Adrenal gland (tissue), 12 donors: ENCODE results near the gene ZNF621. TPM values are rescaled to one million over a fixed set of nuclear protein-coding genes. Genes with fewer than 3 reads are reported as not detected.

Experiments used
- DNase-seq, 7 donors: peaks; one replicate each; pipeline ENCODE4 v3.0.0-alpha.2; 2019 to 2020
- H3K27ac ChIP-seq, 5 donors: fragments of 200-600 bp; sonication (generic) in 4 of 5; 1 replicate in 3 of 5; 2 replicates in 2 of 5; pipeline versions ENCODE4 v1.5.1 to v1.8.0; 2016 to 2020; ENCODE audit warnings: mild to moderate bottlenecking in 1 of 5
- H3K27me3 ChIP-seq: fragments of 200-600 bp; 2 replicates; pipeline ENCODE4 v1.8.0; 2021
- H3K36me3 ChIP-seq, 2 donors: fragments of 200-600 bp; replicated peaks in 1 of 2; 1 replicate in 1 of 2; 2 replicates in 1 of 2; pipeline versions ENCODE4 v1.5.1 to v1.8.0; 2018 to 2022
- H3K4me1 ChIP-seq, 2 donors: fragments of 200-600 bp; replicated peaks in 1 of 2; 1 replicate in 1 of 2; 2 replicates in 1 of 2; pipeline versions ENCODE4 v1.5.1 to v1.8.0; 2018 to 2021
- H3K4me3 ChIP-seq, 4 donors: fragments of 200-600 bp; sonication (generic) in 3 of 4; one replicate each; pipeline ENCODE4 v1.5.1; 2016 to 2018
- H3K9me3 ChIP-seq, 3 donors: fragments of 200-600 bp; sonication (generic) in 1 of 3; replicated peaks in 1 of 3; 1 replicate in 2 of 3; 2 replicates in 1 of 3; pipeline versions ENCODE4 v1.5.1 to v1.8.0; 2016 to 2021
- CTCF ChIP-seq, 6 experiments: fragments of 450-650 bp in 4 of 6; fragments of 200-600 bp in 2 of 6; sonication (generic) in 1 of 6; IDR thresholded peaks; 1 replicate in 5 of 6; 2 replicates in 1 of 6; pipeline versions ENCODE4 v1.5.1 to v1.8.0; 2016 to 2021; ENCODE audit warnings: antibody characterized with exemption in 6 of 6, mild to moderate bottlenecking in 2 of 6, moderate library complexity in 1 of 6
- POLR2A ChIP-seq, 2 donors: fragments of 450-650 bp; IDR thresholded peaks; one replicate each; pipeline ENCODE4 v1.6.1; 2017; ENCODE audit warnings: antibody characterized with exemption in 2 of 2, mild to moderate bottlenecking in 2 of 2, moderate library complexity in 1 of 2
- WGBS, 4 donors: extraction: QIAGEN DNeasy Blood & Tissue Kit in 2 of 4; methylation state at CpG; one replicate each; pipeline versions ENCODE4 v1.1.5 to v1.1.7; 2013 to 2017; 5-methylcytosine and 5-hydroxymethylcytosine counted together
- intact Hi-C, 2 donors: fragments of 100-400 bp; cut with DNase I; formaldehyde crosslinking; loops; one replicate each; pipeline versions ENCODE4 v1.14.1 to v1.15.0; 2022 to 2023
- polyA plus RNA-seq, 3 donors: library from polyadenylated mRNA; stranded (reverse); fragments of 200-250 nt in 2 of 3; fragments of 350-450 nt in 1 of 3; fragmentation: Illumina TruSeq in 1 of 3; extraction: RNeasy Lipid Tissue Mini Kit (QIAGEN cat#74804) in 1 of 3; gene quantifications; one replicate each; pipeline ENCODE4 v1.2.3, GENCODE V29; 2013 to 2014
- total RNA-seq, 9 donors: library from RNA; depleted of rRNA in 4 of 9; stranded (reverse); fragments of >200 nt in 4 of 9; fragments of 120-200 nt in 1 of 9; fragmentation: NEBNext Ultra II Directional in 1 of 9; extraction: Animal tissue kit (Norgen Biotek cat#: 25700) in 1 of 9; gene quantifications; one replicate each; pipeline versions ENCODE4 v1.1.0 to v1.2.4, GENCODE V29; 2013 to 2023
- donor health status: healthy with polysubstance abuse.
- donor health status: Bipolar disorder and iron deficiency.
- donor health status: DM: yes; HTN: yes; CAD: no.
- donor health status: DM: no; HTN: no; CAD: no.
- donor health status: DM: no; HTN: no; CAD: no.
- donor health status: DM: yes; HTN: yes; CAD: no.

Gene ZNF621
- total and polyA plus RNA-seq, 12 donors, result 9.1 to 30.1 (median 17.2) TPM

GRCh38 chr3:40581166-40581565 is 56.4 kb downstream of the ZNF621 start:
- WGBS, 4 donors, result 89 to 100% (median 98%) methylated on average over 1 of the region's 1 CpG
- H3K4me1 ChIP-seq, result peaks cover 0 to 3% of the 10 kb centered on the region in 2 donors
- no peak overlapping the region for H3K27ac ChIP-seq
- intact Hi-C loops, result loop anchor here (5.0 to 10.0 kb wide), 2 partner anchors 614 to 1301 kb away; partner anchors contain the start of gene CTNNB1 (in 1 of the 2)
- no peaks in the 10 kb centered on the region for H3K36me3 ChIP-seq
- no peaks in the 10 kb centered on the region for H3K9me3 ChIP-seq
- TF ChIP-seq CTCF (IDR thresholded peaks at IDR 0.05), result no peak
- no peak overlapping the region for H3K4me3 ChIP-seq
- no peaks in the 10 kb centered on the region for H3K27me3 ChIP-seq
- no peak for DNase-seq

- DNase-seq, result no peak
- H3K27ac ChIP-seq, result no peak overlapping the region
- H3K9me3 ChIP-seq, result no peaks in the 10 kb centered on the region
- TF ChIP-seq CTCF (IDR thresholded peaks at IDR 0.05) (no peak), POLR2A (IDR thresholded peaks at IDR 0.05) (no peak)
- peaks cover 0 to 3% of the 10 kb centered on the region in 2 donors for H3K4me1 ChIP-seq
- 64 to 80% (median 66%) methylated on average over 2 of the region's 2 CpGs; no CpG with 5 or more reads in 1 of the 4 donors for WGBS, 4 donors
- H3K4me3 ChIP-seq, result no peak overlapping the region
- no peaks in the 10 kb centered on the region for H3K27me3 ChIP-seq
- no peaks in the 10 kb centered on the region for H3K36me3 ChIP-seq
- intact Hi-C loops, result loop anchor here (5.0 to 10.0 kb wide), 2 partner anchors 612 to 1300 kb away; partner anchors contain the start of gene CTNNB1 (in 1 of the 2)
Measured at GRCh38 chr3:40582401-40583027, 57.8 kb downstream of the ZNF621 start.

DNA sequence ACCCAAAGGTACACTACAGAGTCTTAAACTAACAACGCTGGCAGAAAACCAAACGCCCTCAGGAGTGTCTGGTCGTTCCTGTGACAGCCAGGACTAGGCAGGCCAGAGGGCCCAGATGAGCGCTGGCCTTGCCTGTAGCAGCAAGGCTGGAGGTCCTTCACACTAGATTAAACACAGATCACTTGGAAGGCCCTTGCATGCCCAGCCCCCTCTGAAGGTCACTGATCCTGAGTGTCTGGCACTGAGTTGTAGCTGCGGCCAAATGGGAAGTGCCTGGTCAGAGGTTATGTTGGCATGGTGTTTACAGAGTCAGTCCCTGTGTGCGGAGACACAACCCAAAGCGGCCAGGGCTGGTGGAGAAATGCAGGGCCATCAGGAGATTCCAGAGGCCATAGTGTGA is 58.9 kb downstream of the ZNF621 start:
- 54 to 80% (median 65%) methylated on average over 6 to 7 of the region's 7 CpGs for WGBS, 4 donors
- peak; percentile 27 to 69 (median 56) for DNase-seq
- Histone ChIP-seq H3K27me3 (no peaks in the 10 kb centered on the region), H3K9me3 (no peaks in the 10 kb centered on the region), H3K27ac (no peak overlapping the region), H3K4me3 (no peak overlapping the region), H3K4me1 (peaks cover 0 to 3% of the 10 kb centered on the region in 2 donors), H3K36me3 (no peaks in the 10 kb centered on the region)
- TF ChIP-seq POLR2A (IDR thresholded peaks at IDR 0.05) (no peak), CTCF (IDR thresholded peaks at IDR 0.05) (no peak)
- intact Hi-C loops, result loop anchor here (2.0 to 10.0 kb wide), 3 partner anchors 611 to 1299 kb away; partner anchors contain the start of gene CTNNB1 (in 1 of the 2)

DNA sequence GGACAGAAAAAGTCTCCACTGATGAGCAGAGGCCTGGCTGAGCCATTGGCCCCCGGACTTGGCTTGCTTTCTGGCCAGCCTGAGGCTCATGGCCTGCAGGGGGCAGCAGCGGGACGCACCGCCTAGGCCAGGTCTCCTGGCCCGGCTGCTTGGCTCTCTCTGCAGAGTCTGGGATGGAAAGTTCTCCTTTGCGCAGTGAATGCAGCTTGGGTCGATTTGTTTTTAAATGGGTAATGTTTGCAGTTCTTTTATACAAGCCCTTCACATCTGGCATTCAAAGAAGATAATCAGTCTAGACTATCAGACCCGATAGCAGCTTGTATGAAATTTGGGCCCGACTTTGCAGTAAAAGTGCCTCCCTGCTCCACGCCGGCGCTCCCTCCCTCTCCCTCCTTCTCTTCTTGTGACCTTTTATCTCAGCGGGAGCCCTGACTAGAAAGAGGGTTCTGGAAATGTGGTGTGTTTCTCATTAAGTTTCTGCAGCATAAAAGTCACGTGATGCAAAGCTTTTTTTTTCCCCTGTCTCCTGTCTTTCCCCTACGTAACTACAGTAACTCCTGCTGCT is 59.9 kb downstream of the ZNF621 start:
- Histone ChIP-seq H3K4me3 (no peak overlapping the region), H3K36me3 (no peaks in the 10 kb centered on the region), H3K4me1 (peaks cover 0 to 3% of the 10 kb centered on the region in 2 donors), H3K27ac (peak overlapping the region in 1 of 5 donors; percentile 19), H3K9me3 (no peaks in the 10 kb centered on the region), H3K27me3 (no peaks in the 10 kb centered on the region)
- peak; percentile 74 to 97 (median 94) for TF ChIP-seq CTCF (IDR thresholded peaks at IDR 0.05)
- TF ChIP-seq POLR2A (IDR thresholded peaks at IDR 0.05), result no peak
- peak; percentile 80 to 95 (median 89) for DNase-seq
- WGBS, 4 donors, result 29 to 60% (median 39%) methylated on average over 8 to 15 of the region's 15 CpGs
- intact Hi-C loops, result loop anchor here (2.0 to 10.0 kb wide), 3 partner anchors 610 to 1298 kb away; partner anchors contain the start of gene CTNNB1 (in 1 of the 2)
